Measurements from ENCODE around the gene LZTS3.
"Not testable (repeated sequence)": the region's sequence is repeated elsewhere in the genome, so short reads cannot be mapped to it uniquely, and the experiment has no call there.

LZTS3 gene

DNA sequence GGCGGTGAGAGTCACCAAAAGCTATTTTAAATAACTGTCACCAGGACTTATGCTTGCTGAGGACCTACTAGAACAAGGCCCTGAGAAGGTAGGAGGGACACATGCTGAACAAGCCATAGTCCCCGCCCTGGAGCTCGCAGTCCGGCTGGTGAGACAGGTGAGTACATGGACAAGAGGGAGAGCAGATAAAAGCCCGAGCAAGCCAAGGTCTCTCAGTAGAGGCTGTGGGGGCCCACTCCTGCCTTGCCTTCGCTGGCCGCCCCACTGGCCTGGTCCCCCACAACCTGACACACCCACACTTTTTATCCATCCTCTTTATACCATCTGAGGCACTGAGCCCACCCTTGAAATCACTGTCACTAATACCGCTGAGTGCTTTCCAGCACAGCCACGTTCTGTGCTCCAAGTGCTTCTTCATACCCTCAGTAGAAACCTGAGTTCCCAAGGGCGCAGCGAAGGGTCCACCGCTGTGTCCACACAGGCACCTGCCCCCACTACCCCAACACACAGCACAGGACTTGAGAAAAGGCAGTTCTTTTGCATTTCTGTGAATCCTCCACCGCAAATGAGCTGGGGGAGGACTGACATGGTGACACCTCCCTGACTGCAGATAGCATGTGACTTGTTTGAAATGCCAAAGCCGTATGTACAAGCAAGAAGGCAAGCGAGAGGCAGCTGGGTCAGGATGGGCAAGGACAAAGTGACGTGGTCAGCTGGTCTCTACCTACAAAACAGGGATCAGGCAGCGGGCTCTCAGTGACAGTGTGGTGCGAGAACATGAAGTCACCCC lies 19.1 kb upstream of the LZTS3 start:
- DNase-seq: no peak

DNA sequence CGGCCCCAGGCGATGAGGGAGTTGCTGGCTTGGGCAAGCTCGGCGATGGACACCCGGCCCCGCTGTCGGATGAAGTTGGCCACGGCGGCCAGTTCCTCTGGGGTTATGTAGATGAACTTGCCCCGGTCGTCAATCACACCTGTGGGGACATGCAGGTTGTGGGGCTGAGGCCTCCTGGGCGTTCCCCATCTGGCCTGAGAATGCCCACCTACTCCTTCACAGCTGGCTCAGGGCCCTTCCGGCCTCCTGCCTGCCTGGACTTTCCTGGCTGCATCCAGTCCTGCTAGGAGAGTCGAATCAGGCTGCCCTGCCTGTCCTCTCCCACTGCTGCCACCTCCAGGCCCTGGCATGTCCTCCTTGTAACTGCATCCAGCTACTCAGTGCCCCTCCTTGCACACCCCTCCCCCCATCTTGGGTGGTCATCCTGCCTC lies 17.3 kb upstream of the LZTS3 start:
- no peak for DNase-seq

DNA sequence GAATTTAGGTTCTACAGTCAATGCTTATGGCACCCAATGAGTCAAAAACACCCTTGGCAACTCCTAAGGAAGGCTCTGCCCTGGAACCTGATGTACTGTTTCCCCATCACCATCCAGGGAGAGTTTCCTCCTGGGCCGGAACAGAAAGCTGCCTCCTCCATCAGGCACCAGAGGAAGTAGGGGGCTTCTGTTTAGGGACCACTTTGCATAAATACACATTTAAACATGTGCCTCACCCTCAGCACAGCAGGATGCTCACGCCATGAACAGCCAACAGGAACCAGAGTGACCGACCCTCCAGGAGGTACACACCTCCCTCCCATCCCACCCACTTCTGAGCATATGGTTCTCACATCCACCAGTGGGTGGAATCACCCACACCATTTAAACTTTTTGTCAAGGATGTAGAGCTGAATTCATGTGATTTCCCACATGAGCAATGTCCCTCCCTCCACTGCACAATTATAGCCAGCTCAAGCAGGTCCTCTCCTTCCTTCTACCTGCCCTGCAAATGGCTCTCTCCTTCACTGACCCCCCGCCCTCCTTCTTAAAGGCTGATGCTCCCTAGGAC lies 16.3 kb upstream of the LZTS3 start:
- DNase-seq: no peak

DNA sequence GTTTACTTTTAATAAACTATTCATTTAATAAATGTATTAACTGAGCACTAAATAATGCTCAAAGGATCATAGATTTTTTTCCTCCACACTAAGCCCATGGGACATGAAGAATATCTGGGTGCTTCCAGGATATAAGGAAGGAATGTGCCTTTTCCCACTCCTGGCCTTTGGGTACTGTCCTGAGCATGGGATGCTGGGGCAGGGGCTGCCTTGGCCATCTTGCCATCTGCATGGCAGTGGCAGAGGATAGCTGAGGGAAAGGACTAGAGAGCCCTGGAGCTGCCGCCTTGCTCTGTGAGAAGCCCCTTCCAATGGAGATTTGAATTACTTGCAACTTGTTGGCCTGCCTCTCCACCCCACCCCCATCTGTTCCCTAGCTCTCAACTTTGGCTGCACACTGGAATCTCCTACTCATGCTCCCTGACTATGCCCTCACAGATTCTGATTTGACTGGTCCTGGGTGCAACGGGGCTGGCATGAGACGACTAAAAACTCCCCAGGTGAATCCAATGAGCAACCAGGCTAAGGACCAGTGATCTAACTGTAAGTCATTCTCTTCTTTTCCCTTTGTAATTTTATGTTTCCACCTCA lies 15.6 kb upstream of the LZTS3 start:
- no peak for DNase-seq

DNA sequence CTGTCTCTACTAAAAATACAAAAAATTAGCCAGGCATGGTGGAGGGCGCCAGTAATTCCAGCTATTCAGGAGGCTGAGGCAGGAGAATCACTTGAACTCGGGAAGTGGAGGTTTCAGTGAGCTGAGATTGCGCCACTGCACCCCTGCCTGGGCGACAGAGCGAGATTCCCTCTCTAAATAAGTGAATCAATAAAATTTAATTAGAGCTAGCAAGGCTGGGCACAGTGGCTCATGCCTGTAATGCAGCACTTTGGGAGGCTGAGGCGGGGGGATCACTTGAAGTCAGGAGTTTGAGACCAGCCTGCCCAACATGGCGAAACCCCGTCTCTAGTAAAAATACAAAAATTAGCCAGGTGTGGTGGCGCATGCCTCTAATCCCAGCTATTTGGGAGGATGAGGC lies 14.5 kb upstream of the LZTS3 start:
- not testable (repeated sequence) for DNase-seq

DNA sequence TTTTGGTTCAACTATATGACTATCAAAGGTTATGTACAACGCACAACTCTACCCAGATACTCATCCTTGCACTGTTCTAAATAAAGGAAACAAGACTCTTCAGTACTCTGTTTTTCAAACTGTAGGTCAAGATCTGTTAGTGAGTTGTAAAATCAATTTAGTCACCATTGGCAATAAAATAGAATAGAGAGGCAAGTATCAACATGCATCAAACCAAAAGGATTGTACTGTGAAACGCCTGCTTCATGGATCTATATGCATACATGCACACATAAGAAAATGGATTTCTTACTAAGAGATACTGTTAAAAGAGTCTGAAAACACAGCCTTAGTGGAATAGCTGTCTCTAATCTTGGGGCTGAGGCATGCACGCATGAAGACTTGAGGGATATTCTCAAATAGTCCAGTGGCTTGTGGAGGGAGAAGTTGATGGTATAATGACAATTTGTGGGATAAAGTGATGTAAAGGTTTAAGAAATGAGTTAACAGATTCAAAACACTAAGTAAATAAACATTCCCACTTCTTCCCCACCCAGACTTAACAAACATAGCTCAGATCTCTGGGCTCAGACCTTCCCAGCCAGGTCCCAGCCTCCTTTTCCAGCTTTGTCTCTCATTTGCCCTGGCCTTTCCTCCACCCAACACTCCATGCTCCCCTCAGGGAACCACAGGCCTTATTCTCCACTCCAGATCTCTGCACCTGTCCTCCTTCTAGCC lies 10.7 kb upstream of the LZTS3 start:
- no peak for DNase-seq

DNA sequence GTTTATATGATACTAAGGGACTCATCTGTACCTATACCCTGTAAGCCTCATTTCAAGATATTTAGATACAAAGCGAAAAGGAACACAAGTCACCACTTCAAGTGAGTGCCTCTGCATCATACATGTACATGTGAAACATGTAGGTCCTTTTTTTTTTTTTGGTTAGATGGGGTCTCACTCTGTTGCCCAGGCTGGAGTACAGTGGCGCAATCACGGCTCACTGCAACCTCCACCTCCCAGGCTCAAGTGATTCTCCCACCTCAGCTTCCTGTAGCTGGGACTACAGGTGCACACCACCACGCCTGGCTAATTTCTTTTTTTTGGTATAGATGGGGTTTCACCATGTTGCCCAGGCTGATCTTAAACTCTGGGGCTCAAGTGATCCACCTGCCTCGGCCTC lies 9.1 kb upstream of the LZTS3 start:
- DNase-seq: not testable (repeated sequence)

DNA sequence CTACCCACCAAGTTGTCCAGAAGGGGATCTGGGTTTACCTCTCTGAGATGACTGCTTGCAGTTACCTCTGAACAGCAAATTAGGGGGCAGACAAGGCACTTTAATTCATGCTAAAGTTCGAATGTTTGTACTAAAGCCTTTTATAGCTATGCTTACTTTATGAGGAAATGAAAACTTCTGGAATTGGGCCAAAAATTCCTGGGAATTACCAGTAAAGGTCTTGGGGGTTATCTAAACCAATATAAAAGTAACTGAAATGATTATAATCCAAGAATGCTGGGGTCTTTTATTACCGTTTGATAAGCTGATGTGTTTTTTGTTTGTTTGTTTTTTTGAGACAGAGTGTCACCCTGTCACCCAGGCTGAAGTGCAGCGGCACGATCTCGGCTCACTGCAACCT lies 7.9 kb upstream of the LZTS3 start:
- no peak for DNase-seq

DNA sequence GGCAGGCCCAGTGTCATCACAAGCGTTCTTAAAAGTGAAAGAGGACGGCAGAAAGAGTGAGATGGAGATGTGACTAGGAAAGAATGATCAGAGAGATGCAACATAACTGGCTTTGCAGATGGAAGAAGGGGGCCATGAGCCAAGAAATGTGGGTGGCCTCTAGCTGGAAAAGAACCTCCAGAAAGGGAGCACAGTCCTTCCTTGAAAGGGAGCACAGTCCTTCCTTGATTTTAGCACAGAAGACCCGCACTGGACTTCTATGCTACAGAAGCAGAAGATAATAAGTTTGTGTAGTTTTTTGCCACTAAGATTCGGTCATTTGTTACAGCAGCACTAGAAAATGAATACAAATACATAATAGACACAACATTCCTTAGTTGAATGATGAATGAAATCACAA lies 7.0 kb upstream of the LZTS3 start:
- no peak for DNase-seq

DNA sequence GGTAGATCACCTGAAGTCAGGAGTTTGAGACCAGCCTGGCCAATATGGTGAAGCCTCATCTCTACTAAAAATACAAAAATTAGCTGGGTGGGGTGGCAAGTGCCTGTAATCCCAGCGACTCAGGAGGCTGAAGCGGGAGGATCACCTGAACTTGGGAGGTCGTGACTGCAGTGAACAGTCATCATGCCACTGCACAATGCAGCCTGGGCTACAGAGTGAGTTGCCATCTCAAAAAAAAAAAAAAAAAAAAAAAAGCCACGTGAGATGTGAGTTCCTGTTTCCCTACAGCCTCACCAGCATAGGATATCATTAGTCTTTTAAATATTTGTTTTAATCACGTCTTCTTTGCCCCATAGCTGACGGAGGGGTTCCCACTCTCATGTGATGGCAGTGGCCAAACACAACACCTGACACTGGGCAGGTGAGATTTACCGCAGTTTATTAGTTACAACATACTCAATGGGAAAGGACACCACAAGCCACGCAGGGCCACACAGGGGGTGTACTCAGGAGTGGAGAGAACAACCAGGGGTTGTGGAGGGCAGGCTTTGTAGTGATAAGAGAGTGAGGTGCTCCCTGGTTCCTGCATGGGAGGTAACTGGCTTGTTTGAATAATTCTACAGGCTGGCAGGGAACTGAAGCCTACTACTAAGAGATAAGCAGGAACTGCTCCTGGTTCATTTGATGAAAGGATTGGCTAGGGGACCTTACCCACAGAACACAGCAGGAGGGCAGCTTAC lies 4.6 kb upstream of the LZTS3 start:
- DNase-seq: peak in 1 of 2 donors; percentile 11

DNA sequence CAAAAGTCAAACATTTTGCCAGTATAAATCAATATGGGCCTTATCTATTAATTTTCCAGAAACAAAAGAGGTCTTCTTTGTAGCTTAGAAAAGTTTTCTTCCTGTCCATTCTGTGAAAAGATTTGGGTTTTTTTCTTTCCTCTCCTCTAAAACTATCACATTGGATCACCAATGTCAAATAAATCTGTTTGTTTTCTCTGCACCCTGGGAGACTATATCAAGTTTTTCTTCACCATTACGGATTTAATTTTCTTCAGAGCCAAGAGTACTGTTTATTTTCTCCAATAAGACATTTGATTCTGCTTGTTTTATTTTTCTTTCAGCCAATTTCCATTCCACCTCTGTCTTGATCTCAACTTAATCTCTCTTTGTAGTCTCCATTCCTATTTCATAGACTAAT lies 1.9 kb upstream of the LZTS3 start:
- DNase-seq: no peak

DNA sequence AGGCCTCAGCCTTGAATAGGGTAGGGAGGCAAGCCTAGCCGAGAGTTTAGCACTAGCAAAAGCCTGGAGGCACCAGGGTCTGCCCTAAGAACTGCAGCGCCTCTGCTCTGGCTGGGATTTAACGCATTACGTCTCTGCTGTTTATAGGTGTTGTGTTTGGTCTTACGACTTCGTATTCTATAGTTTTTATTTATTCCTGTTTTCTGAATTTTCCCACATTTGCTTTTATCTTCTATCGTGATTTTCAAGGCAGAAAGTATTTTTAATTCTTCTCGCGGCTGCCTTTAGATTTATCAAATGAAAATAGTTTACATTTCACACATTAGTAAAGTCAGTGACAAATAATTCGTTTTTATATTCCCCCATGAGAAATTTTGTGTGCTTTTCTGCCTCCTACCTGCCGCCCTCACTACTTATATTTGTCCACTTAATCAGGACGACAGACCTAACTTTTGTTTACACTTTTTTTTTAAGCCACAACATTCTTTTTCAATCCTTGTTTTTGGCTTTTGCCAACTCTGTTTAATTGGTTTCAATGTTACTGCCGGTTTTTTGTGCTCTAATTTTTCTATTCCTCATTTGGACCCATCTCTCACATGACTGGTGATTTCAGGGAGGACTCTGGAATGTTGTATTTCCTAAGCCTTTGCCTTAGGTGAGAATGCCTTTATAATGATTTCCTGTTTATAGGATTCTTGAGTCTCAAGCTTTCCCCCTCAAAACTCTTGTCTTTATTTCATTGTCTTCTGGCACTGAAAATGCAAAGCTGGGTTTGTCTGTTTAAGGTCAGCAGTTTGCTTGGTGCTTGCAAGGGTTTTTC lies 1.3 kb upstream of the LZTS3 start:
- no peak for DNase-seq

DNA sequence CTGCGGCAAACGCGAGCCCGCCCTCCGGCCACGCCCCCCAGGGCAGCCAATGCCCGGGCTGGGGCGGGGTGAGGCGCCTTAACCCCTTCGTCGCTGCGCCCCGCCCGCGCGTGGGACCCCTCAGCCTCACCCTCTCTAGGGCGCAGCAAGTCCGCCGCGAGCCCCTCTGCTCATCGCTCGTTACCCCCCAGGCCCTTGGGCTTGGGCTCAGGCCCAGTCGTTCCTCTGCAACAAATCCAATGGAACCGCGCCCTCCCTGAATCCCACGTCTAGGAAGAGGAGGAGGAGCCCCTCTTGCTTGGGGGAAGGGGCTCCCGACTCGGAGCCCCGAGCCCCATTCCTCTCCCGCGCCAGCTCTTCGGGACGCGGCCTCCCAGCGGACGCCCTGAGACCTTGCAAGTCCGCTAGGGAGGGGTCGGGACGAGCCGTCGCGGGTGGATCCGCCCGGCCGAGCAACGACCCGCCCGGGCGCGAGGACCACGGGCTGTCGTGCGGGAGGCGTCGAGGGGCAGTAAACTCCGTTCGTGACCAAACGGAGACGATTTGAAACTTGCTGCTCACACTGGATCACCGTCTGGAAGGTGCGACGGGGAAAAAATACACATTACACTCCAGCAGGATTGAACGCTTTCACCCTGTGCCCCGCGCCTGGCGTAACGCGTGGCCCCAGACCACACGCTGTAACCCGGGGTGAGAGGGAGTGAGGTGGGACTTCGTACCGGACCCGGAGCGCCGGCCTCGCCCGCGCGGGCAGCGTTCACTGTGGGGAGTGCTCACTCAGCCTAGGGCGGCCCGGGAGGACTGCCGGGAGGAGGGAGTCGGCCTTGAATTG lies 477 bp upstream of the LZTS3 start:
- DNase-seq: peak; percentile 62 to 83

DNA sequence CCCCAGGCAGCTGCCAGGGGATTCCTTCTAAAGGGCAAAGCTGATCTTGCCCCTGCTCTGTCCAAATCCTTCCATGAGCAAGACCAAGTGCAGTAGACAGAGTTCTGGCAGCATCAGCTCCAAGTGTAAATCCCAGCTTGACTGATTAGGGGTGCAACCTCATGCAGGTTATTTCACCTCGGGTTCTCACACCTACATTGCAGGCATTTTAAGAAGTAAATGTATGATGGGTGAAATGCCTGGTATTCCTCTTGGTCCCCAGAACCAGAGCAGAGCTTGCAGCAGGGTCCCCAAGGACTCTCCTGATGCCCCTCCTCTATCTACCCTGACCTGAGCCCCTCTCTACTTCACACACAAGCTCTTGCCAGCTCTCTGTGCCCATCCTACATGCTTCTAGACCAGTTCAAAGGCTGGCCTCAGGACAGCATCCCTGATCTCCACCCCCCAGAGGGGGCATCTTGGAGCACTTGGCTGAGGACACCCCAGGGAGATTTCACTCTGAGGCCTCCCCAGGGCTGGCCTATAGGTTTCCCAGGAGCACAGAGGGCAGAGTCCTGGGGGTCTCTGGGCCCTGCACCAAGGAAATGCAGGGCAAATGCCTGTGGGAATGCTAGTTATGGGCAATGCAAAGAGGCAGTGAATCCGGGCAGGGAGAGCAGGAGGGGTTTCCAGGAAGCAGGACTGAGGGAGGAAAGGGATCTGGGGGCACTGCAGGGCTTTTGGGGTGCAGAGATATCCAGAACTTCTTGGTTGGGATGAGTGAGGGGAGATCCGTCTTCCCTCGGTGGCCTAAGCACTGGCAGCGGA lies 1.0 kb downstream of the LZTS3 start:
- no peak for DNase-seq

DNA sequence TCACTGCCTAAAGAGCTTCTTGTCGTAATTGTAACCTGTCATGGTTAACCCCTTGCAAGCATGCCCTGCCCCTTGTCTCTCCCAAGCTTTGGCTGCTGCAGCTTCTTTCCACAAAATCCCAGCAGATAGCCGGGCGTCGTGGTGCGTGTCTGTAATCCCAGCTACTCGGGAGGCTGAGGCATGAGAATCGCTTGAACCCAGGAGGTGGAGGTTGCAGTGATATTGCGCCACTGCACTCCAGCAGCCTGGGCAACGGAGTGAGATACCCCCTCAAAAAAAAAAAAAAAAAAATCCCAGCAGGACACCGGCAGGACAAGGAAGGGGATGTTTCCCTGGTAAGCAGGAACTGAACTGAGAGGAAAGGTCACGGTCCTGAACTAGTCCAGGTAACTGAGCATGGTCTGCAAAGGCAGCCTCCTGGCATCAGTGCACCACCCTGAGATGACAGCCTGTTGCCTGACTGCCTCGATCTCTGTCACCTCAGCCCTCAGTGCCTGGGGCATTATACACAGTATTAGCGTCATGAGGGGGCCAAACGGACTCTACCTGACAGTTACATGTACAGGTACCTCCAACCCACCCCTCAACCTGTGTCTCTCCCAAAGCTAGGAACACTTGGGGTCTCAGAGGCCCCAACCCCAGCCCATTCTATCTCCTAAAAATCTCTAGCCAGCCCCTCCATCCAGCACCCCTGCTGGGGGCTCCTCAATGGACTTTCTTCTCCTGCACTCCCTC lies 1.8 kb downstream of the LZTS3 start:
- no peak for DNase-seq

DNA sequence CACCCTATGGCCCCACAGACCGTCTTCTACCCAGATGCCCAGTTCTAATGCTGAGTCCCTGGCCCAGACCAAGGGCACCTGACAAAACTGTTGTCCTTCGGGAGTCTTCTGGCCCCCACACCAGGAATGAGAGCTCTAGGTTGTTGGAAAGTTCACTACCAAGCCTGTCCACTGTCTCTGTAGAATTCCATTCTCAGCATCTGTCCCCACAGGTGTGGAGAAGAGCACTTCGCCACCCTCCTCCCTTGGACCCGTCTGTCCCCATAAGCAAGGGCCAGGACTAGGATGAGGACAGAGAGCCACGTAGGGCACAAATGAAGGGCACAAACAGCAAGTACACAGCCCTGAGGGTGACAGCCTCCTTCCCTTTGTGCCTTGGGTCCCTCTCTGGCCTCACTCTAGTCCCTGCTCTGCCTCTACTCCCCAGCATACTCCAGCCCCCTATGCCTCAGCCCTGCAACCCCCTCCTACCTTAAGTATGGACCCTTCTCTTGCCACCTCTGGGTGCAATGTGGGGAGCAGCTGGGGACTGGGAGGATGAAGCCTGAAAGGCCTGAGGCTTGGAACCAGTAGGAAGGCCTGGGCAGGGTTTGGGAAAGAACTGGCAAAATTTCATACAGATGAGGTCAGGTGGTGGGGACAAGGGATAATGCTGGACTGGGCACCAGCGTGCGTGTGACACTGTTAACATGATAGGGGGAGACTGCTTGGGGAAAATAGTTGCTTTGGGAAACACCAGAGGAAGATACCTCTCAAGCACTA lies 4.3 kb downstream of the LZTS3 start:
- DNase-seq: no peak

DNA sequence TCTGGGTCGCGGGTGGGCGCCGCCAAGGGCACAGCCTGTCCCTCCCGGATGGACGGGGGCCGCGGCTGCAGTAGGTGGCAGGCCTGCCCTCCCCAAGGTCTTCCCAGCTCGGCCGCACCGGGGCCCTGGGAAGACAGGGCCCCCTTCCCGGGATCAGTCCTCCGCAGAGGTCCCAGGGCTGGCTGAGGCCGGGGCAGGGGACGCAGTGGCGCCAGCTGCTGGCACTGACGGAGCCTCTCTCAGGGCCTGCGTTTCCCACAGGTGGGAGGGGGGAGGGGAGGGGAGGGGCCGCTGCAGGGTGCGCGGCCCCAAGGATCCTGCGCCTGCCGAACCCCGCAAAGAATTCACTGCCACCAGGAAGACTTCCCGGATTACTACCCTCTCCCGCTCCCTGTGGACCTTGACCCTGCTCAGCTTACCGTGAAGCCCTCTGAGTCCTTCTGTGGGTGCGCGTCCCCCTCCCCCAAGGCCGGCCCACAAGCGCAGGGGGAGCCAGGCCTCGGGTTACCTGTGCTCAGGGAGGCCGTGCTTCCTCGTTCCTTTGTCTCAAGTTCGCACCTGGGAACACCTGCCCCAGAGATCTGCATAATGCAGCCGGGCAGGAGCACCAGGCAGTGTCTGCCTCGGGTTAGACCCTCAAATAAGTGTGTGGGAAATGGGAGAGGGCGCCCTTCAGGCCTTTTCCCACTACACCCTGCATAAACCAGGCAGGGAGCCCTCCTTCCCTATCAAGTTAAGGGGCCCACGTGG lies 5.1 kb downstream of the LZTS3 start:
- DNase-seq: no peak

DNA sequence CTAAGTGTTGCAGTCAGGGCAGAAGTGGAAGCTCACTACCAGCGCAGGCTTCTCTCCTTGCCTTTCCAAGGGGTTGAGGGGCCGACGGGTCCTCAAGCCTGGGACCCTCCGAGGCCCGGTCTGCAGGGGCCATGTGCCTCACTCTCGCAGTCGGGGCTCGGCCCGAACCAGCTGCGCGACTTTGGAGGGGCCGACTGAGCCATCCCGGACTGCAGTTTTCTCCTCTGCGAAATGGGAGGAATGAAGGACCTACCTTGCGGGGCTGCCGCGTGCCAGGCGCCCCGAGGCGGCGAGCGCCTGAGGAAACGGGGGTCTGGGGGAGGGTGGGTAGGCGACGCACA lies 5.6 kb downstream of the LZTS3 start:
- no peak for DNase-seq

Measured in inflammatory macrophage treated with lipopolysaccharide for 1 hour (primary cell).